ENCODE results near the gene OR1M1.

Gene OR1M1

GRCh38 chr19:9075064-9075949, 11.6 kb upstream of the OR1M1 start:
- peak; percentile 23 for DNase-seq (ENCODE audit: low read depth)

GRCh38 chr19:9076901-9077300, 10.0 kb upstream of the OR1M1 start:
- DNase-seq (ENCODE audit: low read depth): no peak

- DNase-seq (ENCODE audit: low read depth): no peak
Measured at GRCh38 chr19:9078651-9079050, 8.2 kb upstream of the OR1M1 start.

- DNase-seq (ENCODE audit: low read depth): no peak
Measured at GRCh38 chr19:9107375-9107774, 20.5 kb downstream of the OR1M1 start, which contains the start of gene OR7G2. Gene OR7G2 (minus strand): TSS chr19:9107475. CDS start chr19:9103243, 4,232 bp downstream.

- DNase-seq (ENCODE audit: low read depth): no peak
Measured at GRCh38 chr19:9109959-9110358, 23.1 kb downstream of the OR1M1 start.

GRCh38 chr19:9115307-9115813, 28.5 kb downstream of the OR1M1 start, which contains the start of gene OR7G1:
Gene OR7G1 (minus strand): TSS chr19:9115763. CDS start chr19:9115763, 0 bp downstream.
- DNase-seq (ENCODE audit: low read depth): no peak

GRCh38 chr19:9116547-9116946, 29.7 kb downstream of the OR1M1 start:
- no peak for DNase-seq (ENCODE audit: low read depth)

- no peak for DNase-seq (ENCODE audit: low read depth)
Measured at GRCh38 chr19:9126900-9127405, 40.1 kb downstream of the OR1M1 start, which contains the start of gene OR7G3. Gene OR7G3 (minus strand): TSS chr19:9126950. CDS start chr19:9126950, 0 bp downstream.

- DNase-seq (ENCODE audit: low read depth): no peak
Measured at GRCh38 chr19:9128171-9128570, 41.3 kb downstream of the OR1M1 start.

GRCh38 chr19:9130965-9131364, 44.1 kb downstream of the OR1M1 start:
- DNase-seq (ENCODE audit: low read depth): no peak

GRCh38 chr19:9132422-9132821, 45.6 kb downstream of the OR1M1 start:
- no peak for DNase-seq (ENCODE audit: low read depth)

GRCh38 chr19:9139609-9140158, 52.8 kb downstream of the OR1M1 start:
- no peak for DNase-seq (ENCODE audit: low read depth)

GRCh38 chr19:9140159-9140874, 53.5 kb downstream of the OR1M1 start, which contains the start of gene ZNF317:
Gene ZNF317 (plus strand): TSS chr19:9140397. CDS start chr19:9156017, 15,620 bp downstream.
- DNase-seq (ENCODE audit: low read depth): peak; percentile 88

- DNase-seq (ENCODE audit: low read depth): no peak
Measured at GRCh38 chr19:9144920-9145319, 58.1 kb downstream of the OR1M1 start.
